Mucosa of descending colon (tissue), 3 donors: Measurements from ENCODE around the gene SESTD1. TPM values are rescaled to one million over a fixed set of nuclear protein-coding genes. Genes with fewer than 3 reads are reported as not detected.

ENCODE experiments used
- ATAC-seq: fragments of 200-7000 bp; cut with Tn5 transposase; one replicate; pipeline ENCODE4 v1.9.1; 2020; ENCODE audit warnings: mild to moderate bottlenecking, moderate library complexity
- DNase-seq, 3 donors: peaks; one replicate each; pipeline ENCODE4 v3.0.0-alpha.2; 2020
- H3K36me3 ChIP-seq: fragments of 200-600 bp; one replicate; pipeline ENCODE4 v1.8.0; 2021; ENCODE audit warnings: low read depth, mild to moderate bottlenecking
- H3K4me1 ChIP-seq: fragments of 200-600 bp; one replicate; pipeline ENCODE4 v1.8.0; 2021; ENCODE audit warnings: low read depth, mild to moderate bottlenecking
- H3K4me3 ChIP-seq: fragments of 200-600 bp; one replicate; pipeline ENCODE4 v1.8.0; 2021; ENCODE audit warnings: mild to moderate bottlenecking
- H3K9me3 ChIP-seq: fragments of 200-600 bp; one replicate; pipeline ENCODE4 v1.8.0; 2021; ENCODE audit warnings: mild to moderate bottlenecking
- intact Hi-C, 2 donors: fragments of 100-400 bp; cut with DNase I in 1 of 2; cut with micrococcal nuclease in 1 of 2; formaldehyde crosslinking; loops; one replicate each; pipeline versions ENCODE4 v1.11.0 to v1.11.1; 2022; cut with DNase I, micrococcal nuclease
- total RNA-seq, 3 donors: library from RNA; stranded (reverse); fragmentation: NEBNext Ultra II Directional in 2 of 3; extraction: Animal tissue kit (Norgen Biotek cat#: 25700) in 2 of 3; gene quantifications; one replicate each; pipeline versions ENCODE4 v1.2.1 to v1.2.4, GENCODE V29; 2021 to 2023
- TF ChIP-seq, protein P1 (sequence below): fragments of 200-600 bp; IDR thresholded peaks from one replicate; pipeline ENCODE4 v1.8.0; 2022; ENCODE audit warnings: antibody characterized with exemption, mild to moderate bottlenecking
- donor health status: DM: no; HTN: no; CAD: no; lungs with moderate emphysema.
- donor health status: DM: no; HTN: no; CAD: no.
- donor health status: DM: no; HTN: yes; CAD: no.

SESTD1 gene
- total RNA-seq, 3 donors from 2014 or later: 25.6 to 102 (median 44.0) TPM

DNA sequence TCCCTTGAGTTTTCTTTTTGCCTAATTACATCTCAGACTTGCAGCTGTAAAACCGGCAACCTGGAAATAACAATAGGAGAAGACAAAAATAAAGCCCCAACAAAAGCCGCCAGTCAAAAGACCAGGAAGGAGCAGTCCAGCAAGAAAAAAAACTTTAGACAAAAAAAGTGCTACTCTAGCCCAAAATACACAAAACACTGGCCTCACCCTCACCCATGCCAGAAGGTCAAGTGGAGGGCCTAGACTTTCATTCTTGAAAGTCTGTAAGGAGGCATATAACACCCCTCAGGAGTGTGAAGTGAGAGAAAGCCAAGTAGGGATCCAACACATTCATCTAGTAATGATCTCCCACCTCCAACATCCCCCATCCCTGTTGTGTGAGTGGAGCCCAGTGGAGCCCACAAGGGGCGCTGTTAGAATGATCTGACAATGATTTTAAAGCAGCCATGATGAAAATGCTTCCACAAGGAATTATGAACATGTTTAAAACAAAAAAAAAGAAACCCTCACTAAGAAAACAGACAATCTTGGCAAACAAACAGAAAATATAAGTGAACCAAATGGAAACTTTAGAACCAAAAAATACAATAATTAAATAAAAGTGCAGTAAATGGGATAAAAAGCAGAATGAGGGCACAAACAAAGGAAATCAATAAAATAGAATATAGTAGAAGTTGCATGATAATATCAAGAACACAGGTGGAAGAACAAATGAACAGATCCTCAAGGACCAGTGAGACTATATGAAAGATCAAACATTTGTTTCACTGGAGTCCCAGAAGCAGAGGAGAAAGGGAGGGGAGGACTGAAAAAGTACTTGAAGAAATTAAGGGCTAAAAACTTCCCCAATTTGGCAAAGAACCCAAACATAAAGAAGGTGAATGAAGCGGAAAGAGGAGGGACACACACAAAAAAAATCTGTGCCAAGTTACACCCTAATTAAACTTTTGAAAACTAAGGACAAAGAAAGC, 23.9 kb downstream of the SESTD1 start:
- intact Hi-C loops: no loop called here
- DNase-seq: no peak
- TF ChIP-seq, protein P1, sequence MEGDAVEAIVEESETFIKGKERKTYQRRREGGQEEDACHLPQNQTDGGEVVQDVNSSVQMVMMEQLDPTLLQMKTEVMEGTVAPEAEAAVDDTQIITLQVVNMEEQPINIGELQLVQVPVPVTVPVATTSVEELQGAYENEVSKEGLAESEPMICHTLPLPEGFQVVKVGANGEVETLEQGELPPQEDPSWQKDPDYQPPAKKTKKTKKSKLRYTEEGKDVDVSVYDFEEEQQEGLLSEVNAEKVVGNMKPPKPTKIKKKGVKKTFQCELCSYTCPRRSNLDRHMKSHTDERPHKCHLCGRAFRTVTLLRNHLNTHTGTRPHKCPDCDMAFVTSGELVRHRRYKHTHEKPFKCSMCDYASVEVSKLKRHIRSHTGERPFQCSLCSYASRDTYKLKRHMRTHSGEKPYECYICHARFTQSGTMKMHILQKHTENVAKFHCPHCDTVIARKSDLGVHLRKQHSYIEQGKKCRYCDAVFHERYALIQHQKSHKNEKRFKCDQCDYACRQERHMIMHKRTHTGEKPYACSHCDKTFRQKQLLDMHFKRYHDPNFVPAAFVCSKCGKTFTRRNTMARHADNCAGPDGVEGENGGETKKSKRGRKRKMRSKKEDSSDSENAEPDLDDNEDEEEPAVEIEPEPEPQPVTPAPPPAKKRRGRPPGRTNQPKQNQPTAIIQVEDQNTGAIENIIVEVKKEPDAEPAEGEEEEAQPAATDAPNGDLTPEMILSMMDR: no peak
- no peak for ATAC-seq
- Histone ChIP-seq H3K4me3 (no peak overlapping the region), H3K4me1 (no peaks in the 10 kb centered on the region), H3K36me3 (no peaks in the 10 kb centered on the region), H3K9me3 (no peaks in the 10 kb centered on the region)

DNA sequence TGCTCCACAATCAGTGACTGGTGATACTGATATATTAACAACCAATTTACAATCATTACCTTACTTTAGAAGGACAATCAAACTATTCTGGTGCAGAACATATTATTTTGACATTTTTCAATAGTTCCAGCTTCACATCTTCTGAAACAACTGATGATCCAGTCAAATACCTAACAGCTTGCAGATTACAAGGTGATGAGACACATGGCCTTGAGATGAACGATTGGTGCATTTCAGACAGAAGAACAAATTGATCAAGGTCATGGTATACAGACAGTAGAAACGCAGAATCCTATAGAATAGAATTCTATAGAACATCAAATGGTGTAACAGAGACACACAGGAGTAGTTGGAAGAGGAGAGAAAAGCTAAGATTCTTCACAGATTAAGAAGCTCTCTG, 24.8 kb downstream of the SESTD1 start:
- DNase-seq (no peak), ATAC-seq (no peak)
- Histone ChIP-seq H3K4me1 (no peaks in the 10 kb centered on the region), H3K36me3 (no peaks in the 10 kb centered on the region), H3K4me3 (no peak overlapping the region), H3K9me3 (no peaks in the 10 kb centered on the region)
- TF ChIP-seq, protein P1: no peak
- intact Hi-C loops: no loop called here

DNA sequence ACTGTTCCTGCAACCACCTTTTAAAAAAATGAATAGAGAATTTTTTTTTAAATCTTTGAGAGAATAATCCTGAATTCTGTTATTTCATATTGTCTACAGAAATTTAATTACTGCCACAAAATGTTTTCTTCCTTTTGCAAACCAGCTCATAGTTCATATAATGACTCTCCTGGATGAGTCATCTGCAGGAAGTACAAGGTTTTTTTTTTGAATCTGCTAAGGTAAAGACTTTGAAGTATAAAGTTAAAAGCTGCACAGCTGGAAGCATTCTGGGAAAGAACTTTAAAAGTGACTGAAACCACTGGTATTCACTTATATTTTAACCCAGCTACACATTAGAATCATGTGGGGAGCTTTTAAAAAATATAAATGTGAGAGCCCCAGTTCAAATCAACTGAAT, 25.4 kb downstream of the SESTD1 start:
- intact Hi-C loops: no loop called here
- Histone ChIP-seq H3K9me3 (no peaks in the 10 kb centered on the region), H3K4me1 (no peaks in the 10 kb centered on the region), H3K4me3 (no peak overlapping the region), H3K36me3 (no peaks in the 10 kb centered on the region)
- ATAC-seq (peak; percentile 96), DNase-seq (no peak)
- TF ChIP-seq, protein P1: no peak

DNA sequence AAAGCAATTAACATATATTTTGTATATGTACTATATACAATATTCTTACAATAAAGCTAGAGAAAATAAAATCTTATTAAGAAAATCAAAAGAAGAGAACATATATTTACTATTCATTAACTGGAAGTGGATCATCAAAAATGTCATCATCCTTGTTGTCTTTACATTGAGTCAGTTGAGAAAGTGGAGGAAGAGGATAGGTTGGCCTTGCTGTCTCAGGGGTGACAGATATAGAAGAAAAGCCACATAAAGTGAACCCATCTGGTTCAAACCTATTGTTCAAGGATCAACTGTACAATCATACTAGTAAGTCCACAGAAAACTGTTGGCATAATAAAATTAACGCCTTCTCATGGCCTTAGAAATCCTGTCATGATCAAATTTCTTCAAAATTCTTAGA, 26.6 kb downstream of the SESTD1 start:
- no peak for DNase-seq
- TF ChIP-seq, protein P1: no peak
- no peak overlapping the region for H3K4me3 ChIP-seq
- ATAC-seq: no peak
- no peaks in the 10 kb centered on the region for H3K4me1 ChIP-seq
- H3K36me3 ChIP-seq: no peaks in the 10 kb centered on the region
- intact Hi-C loops: no loop called here
- no peaks in the 10 kb centered on the region for H3K9me3 ChIP-seq

DNA sequence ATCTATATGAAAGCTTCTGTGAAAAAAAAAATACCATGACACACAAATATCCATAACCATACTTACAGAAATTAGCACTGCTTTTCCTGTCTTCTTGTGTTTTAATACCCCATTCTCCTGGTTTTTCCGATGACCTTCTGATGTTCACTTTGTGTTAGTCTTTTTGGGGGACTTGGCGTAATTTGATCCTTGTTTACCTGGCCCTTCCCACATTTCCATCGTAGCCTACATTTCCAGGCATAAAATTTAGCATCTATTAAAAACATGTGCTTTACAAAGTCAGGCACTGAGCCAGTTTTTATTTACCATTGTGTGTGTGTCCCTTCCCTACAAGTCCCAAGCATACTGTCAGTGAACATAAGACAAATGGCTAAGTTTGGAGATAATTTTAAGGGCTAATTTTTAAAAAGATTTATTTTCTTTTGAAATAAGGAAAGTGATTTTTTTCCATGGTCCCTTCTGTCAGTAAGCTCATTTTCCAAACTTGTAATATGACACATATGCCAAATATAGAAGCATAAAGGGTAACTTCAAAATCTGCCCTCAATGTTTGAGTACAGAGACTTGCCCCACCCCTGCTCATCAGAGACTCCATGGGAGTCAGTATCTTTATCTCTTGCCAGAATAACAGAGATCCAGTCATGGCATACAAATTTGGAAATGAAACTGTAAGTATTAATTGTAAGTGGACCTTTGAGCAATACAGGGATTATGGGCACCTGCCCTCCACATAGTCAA, 27.3 kb downstream of the SESTD1 start:
- no peak for ATAC-seq

More for the DNA sequence above, 27.3 kb downstream of the SESTD1 start:
- Histone ChIP-seq H3K4me3 (no peak overlapping the region), H3K4me1 (no peaks in the 10 kb centered on the region), H3K36me3 (no peaks in the 10 kb centered on the region), H3K9me3 (no peaks in the 10 kb centered on the region)
- intact Hi-C loops: no loop called here
- TF ChIP-seq, protein P1: no peak
- DNase-seq: no peak
